Measurements from ENCODE around the gene ECT2.
"Not testable (repeated sequence)": the region's sequence is repeated elsewhere in the genome, so short reads cannot be mapped to it uniquely, and the experiment has no call there.

The ECT2 gene

GRCh38 chr3:172746475-172746874 is 4.1 kb upstream of the ECT2 start:
- no peak for DNase-seq (ENCODE audit: low spot score)

DNA sequence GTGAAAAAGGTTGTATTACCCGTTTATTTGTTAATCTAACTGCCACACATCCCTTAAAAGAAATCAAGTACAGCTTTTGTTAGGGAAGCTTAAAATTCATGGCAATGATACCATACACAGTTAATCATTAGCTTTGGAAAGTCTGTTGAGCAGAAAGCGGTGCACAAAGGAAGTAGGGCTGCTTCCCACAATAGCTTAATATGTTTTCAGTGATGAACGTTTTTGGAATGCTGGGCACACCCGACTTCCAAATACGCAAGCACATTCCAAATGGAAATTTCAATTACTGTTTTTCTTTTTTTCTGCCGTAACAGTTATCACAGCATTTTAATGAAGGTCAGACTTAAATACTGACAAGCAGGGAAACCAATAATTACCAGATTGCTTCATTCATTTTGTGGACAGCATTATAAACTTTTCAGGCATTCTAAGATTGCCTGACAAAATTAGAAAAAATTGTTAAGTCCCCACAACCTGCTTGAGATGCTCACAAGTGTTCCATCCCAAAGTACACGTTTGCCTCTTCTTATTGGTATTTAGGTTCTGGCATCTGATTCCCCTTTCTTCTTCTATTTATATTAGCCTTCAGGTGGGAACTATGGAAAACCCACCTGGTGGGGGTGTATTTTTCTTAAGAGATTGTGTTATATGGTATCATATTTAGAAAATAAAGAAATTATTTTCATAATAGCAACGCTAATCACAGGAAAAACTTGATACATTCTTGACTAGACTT is 1.1 kb upstream of the ECT2 start:
- no peak for DNase-seq (ENCODE audit: low spot score)

GRCh38 chr3:172750069-172750367 is 508 bp upstream of the ECT2 start:
- no peak for DNase-seq (ENCODE audit: low spot score)

GRCh38 chr3:172751175-172751704 is 714 bp downstream of the ECT2 start:
- peak; percentile 16 for DNase-seq (ENCODE audit: low spot score)

DNA sequence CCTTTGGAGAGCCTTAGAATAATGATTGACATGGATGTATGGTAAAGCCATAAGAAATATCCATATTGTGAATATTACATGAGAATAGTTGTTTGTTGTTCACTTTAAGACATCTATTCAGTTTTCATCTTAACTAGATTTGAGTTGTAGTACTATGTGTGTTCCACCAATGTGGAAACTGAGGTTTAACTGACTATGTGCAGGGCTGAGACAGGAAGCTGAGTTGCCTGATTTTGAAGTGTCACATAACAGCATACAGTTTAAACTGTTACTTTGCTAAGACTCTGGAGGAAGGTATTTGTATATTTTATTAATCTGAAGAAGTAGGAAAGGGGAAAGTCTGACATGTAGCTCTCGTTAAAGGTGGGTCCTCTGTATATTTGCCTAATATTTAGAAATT is 2.1 kb downstream of the ECT2 start:
- DNase-seq (ENCODE audit: low spot score) = no peak

GRCh38 chr3:172753125-172753524 is 2.6 kb downstream of the ECT2 start:
- no peak for DNase-seq (ENCODE audit: low spot score)

DNA sequence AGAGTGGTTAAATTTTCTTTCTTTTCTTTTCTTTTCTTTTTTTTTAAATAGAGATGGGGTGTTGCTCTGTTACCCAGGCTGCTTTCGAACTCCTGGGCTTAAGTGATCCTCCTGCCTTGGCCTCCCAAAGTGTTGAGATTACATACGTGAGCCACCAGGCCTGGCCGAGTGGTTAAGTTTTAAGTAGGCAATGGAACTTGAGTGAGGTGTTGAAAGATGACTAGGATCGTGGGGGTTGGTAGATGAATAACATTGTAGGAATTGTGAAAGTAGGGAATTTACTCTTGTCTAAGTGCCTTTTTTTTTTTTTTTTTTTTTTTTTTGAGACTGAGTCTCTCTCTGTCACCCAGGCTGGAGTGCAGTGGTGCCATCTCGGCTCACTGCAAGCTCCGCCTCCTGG is 9.9 kb downstream of the ECT2 start:
- DNase-seq (ENCODE audit: low spot score) = not testable (repeated sequence)

DNA sequence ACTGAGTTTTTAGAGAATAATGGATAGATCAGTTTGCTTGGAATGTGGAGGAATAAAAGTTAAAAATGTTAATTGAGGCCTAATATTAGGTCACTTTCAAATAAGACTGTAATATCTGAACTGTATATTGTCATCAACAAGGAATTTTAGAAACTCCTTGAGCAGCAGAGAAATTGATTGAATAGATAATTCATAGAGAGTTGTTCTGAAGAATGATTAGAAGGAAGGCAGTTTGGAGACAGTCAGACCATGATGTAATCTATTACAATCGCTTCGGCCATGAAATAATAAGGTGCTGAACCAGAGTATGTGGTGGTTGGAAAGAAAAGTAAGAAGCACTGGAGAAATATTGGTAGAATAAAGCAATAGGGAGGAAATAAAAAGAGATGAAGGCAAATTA is 15.7 kb downstream of the ECT2 start:
- no peak for DNase-seq (ENCODE audit: low spot score)

- no peak for DNase-seq (ENCODE audit: low spot score)
Measured at GRCh38 chr3:172766718-172767405, 16.3 kb downstream of the ECT2 start.

- DNase-seq (ENCODE audit: low spot score) = no peak
Measured at GRCh38 chr3:172770382-172770781, 19.9 kb downstream of the ECT2 start.

DNA sequence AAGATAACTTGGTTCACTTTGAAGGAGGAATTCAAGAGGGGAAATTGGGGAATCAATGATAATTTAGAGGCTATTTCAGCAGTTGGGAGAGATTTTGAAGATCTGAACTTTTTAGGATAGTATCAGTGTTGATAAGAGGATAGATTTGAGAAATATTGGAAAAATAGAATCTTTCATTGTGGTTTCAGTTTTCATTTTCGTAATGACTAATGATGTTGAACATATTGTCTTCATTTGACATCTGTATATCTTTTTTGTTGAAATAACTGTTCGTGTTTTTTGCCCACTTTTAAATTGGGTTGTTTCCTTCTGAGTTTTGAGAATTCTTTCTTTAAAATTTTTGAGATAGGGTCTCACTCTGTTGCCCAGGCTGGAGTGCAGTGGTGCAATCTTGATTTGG is 21.1 kb downstream of the ECT2 start:
- DNase-seq (ENCODE audit: low spot score) = no peak

DNA sequence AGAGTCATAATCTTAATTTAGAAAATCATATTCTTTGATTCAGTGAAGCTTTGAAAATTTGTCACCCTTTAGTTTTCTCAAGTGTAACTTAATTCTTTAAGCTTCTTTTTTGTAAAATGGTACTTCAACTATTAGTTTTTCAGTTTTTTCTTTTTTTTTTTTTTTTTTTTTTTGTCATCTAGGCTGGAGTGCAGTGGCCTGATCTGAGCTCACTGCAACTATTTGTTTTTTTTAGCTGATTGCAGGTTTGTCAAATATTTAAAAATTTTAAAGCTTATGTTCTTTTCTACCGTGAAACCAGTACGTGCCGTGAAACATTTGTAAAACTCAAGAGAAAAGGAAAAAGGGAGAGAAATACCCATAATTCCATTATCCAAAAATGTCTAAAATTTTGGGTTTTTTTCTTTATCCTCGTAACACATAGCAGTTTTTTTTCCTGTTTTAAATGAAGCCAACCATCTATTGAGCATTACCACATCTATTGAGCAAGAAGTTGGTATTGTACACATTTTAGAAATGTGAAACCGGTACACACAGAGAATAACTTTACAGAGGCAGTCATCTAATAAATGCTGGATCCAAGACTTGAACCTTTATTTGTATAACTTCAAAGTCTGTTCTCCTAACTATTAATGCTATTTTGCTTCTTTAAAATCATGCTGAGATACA is 25.7 kb downstream of the ECT2 start:
- DNase-seq (ENCODE audit: low spot score) = no peak

GRCh38 chr3:172777901-172778300 is 27.4 kb downstream of the ECT2 start:
- DNase-seq (ENCODE audit: low spot score) = no peak

- no peak for DNase-seq (ENCODE audit: low spot score)
Measured at GRCh38 chr3:172782235-172782634, 31.7 kb downstream of the ECT2 start.

DNA sequence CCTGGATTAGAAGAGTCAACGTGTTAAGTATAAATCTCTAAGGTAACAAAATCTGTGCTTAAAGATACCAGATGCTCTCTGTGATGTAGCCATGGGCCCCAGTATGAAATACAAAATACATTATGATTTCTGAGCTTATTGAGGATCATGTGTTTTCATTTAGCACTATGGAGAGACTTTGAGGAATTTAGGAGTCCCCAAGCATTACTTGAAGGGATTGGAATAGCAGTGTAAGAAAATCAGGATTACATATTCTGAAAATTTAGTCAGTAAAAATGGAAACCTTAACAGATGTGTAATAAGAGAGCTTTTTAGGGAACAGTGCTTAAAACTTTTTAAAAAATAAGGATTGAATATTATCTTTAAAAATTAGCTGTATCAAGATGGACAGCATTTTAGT is 35.5 kb downstream of the ECT2 start:
- DNase-seq (ENCODE audit: low spot score) = no peak

GRCh38 chr3:172787019-172787418 is 36.5 kb downstream of the ECT2 start:
- no peak for DNase-seq (ENCODE audit: low spot score)

- no peak for DNase-seq (ENCODE audit: low spot score)
Measured at GRCh38 chr3:172787746-172788145, 37.2 kb downstream of the ECT2 start.

DNA sequence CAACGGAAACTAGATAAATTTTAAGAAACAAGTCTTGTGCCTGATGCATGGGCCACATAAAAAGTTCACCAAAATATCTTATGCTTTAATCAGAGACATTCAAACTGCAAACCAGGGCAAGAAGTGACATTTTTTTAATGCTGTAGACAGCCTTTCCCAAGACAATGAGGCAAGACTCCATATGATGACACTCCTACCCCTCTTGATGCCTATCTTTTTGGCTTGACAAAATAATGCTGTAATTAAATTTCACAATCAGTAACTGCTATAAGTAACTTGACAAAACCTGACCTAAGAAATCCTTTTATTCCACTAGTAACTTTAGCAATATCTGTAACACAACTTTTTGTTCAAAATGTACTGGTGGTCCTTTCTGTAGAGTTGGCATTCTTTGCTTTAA is 48.7 kb downstream of the ECT2 start:
- DNase-seq (ENCODE audit: low spot score) = no peak

- no peak for DNase-seq (ENCODE audit: low spot score)
Measured at GRCh38 chr3:172800156-172800555, 49.6 kb downstream of the ECT2 start.

DNA sequence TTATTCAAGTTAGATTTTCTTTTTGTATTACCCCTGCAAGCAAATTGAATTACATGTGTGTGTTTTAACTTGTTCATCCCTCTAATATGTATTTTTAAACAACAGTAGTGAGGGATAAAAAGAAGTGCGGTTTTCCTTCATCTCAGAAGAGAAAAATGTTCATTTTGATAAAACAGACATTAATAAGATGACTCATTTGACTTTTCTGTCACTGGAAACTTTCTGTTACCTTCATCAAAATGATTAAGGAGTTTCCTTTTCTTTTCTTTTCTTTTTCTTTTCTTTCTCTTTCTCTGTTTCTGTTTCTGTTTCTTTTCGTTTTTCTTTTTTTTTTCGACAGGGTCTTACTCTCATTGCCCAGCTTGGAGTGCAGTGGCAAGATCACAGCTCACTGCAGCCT is 53.0 kb downstream of the ECT2 start:
- no peak for DNase-seq (ENCODE audit: low spot score)

DNA sequence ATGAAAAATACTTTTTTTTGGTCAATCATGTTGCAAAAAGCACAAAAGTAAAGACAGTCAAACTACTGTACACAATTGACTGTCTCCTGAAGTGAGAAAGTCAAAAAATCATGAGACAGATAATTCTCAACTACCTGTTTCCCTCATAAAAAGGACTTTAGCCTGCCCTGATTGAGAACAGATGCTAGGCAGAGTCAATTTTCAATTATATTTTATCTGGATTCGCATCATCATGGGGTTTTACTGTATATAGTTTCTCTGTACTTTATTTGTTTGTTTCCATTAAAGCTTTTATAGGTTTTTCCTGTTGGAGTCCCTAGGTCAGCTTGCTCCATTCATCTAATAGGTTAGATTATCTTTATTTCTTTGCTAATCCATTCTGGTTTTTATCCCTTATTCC is 53.8 kb downstream of the ECT2 start:
- no peak for DNase-seq (ENCODE audit: low spot score)

GRCh38 chr3:172808969-172809546 is 58.5 kb downstream of the ECT2 start:
- peak; percentile 32 for DNase-seq (ENCODE audit: low spot score)

GRCh38 chr3:172811099-172811498 is 60.6 kb downstream of the ECT2 start:
- DNase-seq (ENCODE audit: low spot score) = no peak

All from hematopoietic multipotent progenitor cell treated with erythropoietin and hydrocortisone succinate and interleukin-3 and kit ligand, for 17 days (in vitro differentiated cells).